ENCODE measurements around the gene LARGE1. TPM values are rescaled to one million over a fixed set of nuclear protein-coding genes. Genes with fewer than 3 reads are reported as not detected.

Gene LARGE1
- total and polyA plus RNA-seq, 3 experiments from 2014 or later = 0.07 to 0.27 (median 0.18) TPM

DNA sequence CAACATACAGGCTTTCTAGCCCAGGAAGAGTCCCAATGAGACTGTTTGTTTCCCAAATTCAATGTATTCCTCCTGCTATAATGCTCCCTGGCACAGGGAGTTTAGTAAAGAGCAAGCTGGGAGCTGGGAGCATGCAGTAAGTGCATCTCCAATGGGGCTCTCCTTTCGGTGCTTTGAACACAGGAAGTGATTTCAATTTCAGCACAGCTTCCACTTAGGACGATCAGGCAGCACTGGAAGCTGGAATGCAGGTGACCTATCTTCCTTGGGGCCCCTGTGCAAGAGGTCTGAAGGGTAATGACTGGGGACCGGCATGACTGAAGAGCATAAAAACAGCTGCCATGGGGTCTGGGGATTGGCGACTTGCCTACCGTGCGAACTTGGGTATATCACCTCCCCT lies 76.0 kb downstream of the LARGE1 start:
- no peak overlapping the region for H3K4me3 ChIP-seq (ENCODE audit: low read length)
- Mint-ChIP-seq H3K27me3 (peaks cover 0 to 1% of the 10 kb centered on the region in 2 donors), H3K27ac (no peak overlapping the region), H3K9me3 (peaks cover 2 to 14% (median 9%) of the 10 kb centered on the region in 5 donors), H3K36me3 (peaks cover 0 to 2% (median 0%) of the 10 kb centered on the region in 3 donors), H3K4me1 (no peaks in the 10 kb centered on the region), H3K4me3 (no peak overlapping the region)
- H3K36me3 ChIP-seq (ENCODE audit: insufficient read depth, low read length) = no peaks in the 10 kb centered on the region
- DNase-seq = no peak
- POLR2A ChIA-PET = no interaction called here
- CTCF ChIA-PET = no interaction called here
- no peaks in the 10 kb centered on the region for H3K9me3 ChIP-seq (ENCODE audit: low read length)
- no peaks in the 10 kb centered on the region for H3K4me1 ChIP-seq (ENCODE audit: insufficient read depth, low read length)
- no peaks in the 10 kb centered on the region for H3K27me3 ChIP-seq (ENCODE audit: insufficient read depth, low read length, poor library complexity, severe bottlenecking)
- H3K27ac ChIP-seq (ENCODE audit: low read depth, low read length) = no peak overlapping the region

DNA sequence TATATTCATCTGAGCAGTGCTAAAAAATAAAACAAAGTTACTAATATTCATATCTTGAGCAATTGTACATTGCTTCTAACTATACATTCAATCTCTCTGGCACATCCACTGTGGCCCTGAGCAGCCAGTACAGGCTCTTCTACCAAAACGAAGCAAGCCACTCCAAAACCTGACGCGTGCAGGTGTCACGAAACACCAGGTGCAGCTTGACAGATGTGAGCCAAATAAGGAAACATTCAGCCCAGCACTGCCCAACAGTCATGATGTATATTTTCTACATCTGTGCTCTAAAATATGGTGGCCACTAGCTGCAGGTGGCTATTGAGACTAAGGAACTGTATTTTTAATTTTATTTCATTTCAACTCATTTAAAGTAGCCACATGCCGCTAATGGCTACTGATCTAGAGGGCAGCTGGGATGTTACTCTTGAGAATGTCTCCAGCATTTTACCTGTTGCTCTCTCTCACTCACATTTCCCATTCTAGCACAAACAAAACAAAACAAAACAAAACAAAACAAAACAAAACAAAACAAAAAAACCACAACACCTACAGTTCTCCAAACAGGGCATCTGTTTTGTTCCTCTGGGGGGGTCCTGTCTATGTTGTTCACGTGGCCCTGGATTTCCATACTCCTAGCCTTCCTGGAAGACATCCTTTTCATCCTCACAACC lies 77.7 kb downstream of the LARGE1 start:
- no peak for DNase-seq
- Histone ChIP-seq H3K36me3 (ENCODE audit: insufficient read depth, low read length) (no peaks in the 10 kb centered on the region), H3K9me3 (ENCODE audit: low read length) (no peaks in the 10 kb centered on the region), H3K4me1 (ENCODE audit: insufficient read depth, low read length) (no peaks in the 10 kb centered on the region), H3K27ac (ENCODE audit: low read depth, low read length) (no peak overlapping the region), H3K27me3 (ENCODE audit: insufficient read depth, low read length, poor library complexity, severe bottlenecking) (no peaks in the 10 kb centered on the region), H3K4me3 (ENCODE audit: low read length) (no peak overlapping the region)
- no peaks in the 10 kb centered on the region for H3K4me1 Mint-ChIP-seq
- ChIA-PET POLR2A (no interaction called here), CTCF (no interaction called here)
- peaks cover 2 to 7% (median 5%) of the 10 kb centered on the region in 5 donors for H3K9me3 Mint-ChIP-seq
- peaks cover 0 to 3% of the 10 kb centered on the region in 2 donors for H3K27me3 Mint-ChIP-seq
- H3K27ac Mint-ChIP-seq = no peak overlapping the region
- peaks cover 0 to 2% (median 0%) of the 10 kb centered on the region in 3 donors for H3K36me3 Mint-ChIP-seq
- H3K4me3 Mint-ChIP-seq = no peak overlapping the region

DNA sequence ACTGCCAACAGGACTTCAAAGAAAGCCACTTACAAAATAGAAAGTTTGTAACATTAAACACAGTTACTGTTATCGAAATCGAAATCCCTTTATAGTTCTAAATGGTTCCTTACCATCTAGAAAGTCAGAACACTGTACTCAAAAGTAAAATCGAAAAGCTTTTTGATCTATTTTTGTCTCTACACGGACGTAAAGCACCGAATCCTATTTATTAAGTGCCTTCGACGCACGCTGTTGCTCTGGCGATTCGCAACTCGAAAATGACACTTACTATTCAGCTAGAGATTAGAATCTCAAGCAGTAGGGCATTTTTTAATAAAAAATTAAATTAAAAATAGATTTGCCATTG lies 78.3 kb downstream of the LARGE1 start:
- ChIA-PET CTCF (no interaction called here), POLR2A (no interaction called here)
- Mint-ChIP-seq H3K9me3 (peaks cover 2 to 6% (median 4%) of the 10 kb centered on the region in 5 donors), H3K36me3 (peaks cover 0 to 2% (median 0%) of the 10 kb centered on the region in 3 donors), H3K27ac (no peak overlapping the region), H3K4me3 (no peak overlapping the region), H3K27me3 (peaks cover 0 to 3% of the 10 kb centered on the region in 2 donors), H3K4me1 (no peaks in the 10 kb centered on the region)
- Histone ChIP-seq H3K27ac (ENCODE audit: low read depth, low read length) (no peak overlapping the region), H3K4me1 (ENCODE audit: insufficient read depth, low read length) (no peaks in the 10 kb centered on the region), H3K36me3 (ENCODE audit: insufficient read depth, low read length) (no peaks in the 10 kb centered on the region), H3K9me3 (ENCODE audit: low read length) (no peaks in the 10 kb centered on the region), H3K27me3 (ENCODE audit: insufficient read depth, low read length, poor library complexity, severe bottlenecking) (no peaks in the 10 kb centered on the region), H3K4me3 (ENCODE audit: low read length) (no peak overlapping the region)
- DNase-seq = no peak

DNA sequence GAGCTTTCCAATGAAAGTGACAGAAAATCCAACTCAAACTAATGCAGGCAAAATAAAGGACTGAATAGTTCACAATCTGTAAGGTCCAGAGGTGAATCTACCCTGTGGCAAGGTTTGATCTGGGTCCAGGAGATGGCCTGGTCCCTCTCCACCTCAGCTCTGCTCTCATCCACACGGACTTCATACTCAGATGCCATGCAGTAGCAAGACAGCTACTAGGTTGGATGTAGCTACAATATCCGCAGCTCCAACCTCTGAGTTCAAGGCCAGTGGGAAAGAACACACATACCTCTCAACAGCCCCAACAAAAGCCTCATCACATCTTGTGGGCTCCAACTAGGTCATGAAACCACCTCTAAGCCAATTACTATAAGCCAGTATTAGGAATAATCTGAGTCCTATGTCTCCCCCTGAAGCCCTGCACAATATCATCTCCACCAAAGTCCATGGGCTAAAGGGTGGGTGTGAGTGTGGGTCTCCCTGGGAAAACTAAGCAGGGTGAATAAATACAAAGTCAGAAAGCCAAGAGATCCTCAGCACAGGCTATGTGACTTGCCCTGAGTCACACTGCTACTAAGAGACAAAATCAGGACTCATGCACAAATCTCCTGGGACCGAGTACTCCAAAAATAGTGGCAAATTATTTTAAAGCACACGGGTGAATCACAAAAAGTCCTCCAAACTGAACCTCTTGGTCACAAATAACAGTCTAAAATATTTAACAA lies 78.8 kb downstream of the LARGE1 start:
- peaks cover 0 to 2% (median 0%) of the 10 kb centered on the region in 3 donors for H3K36me3 Mint-ChIP-seq
- H3K27me3 ChIP-seq (ENCODE audit: insufficient read depth, low read length, poor library complexity, severe bottlenecking) = no peaks in the 10 kb centered on the region
- H3K9me3 ChIP-seq (ENCODE audit: low read length) = no peaks in the 10 kb centered on the region
- DNase-seq = no peak
- peaks cover 0 to 3% of the 10 kb centered on the region in 2 donors for H3K27me3 Mint-ChIP-seq
- H3K4me3 ChIP-seq (ENCODE audit: low read length) = no peak overlapping the region
- H3K4me1 Mint-ChIP-seq = no peaks in the 10 kb centered on the region
- H3K36me3 ChIP-seq (ENCODE audit: insufficient read depth, low read length) = no peaks in the 10 kb centered on the region
- CTCF ChIA-PET = no interaction called here
- H3K9me3 Mint-ChIP-seq = peaks cover 0 to 4% (median 2%) of the 10 kb centered on the region in 5 donors
- H3K4me3 Mint-ChIP-seq = no peak overlapping the region
- no peak overlapping the region for H3K27ac Mint-ChIP-seq
- POLR2A ChIA-PET = no interaction called here
- H3K4me1 ChIP-seq (ENCODE audit: insufficient read depth, low read length) = no peaks in the 10 kb centered on the region
- H3K27ac ChIP-seq (ENCODE audit: low read depth, low read length) = no peak overlapping the region

DNA sequence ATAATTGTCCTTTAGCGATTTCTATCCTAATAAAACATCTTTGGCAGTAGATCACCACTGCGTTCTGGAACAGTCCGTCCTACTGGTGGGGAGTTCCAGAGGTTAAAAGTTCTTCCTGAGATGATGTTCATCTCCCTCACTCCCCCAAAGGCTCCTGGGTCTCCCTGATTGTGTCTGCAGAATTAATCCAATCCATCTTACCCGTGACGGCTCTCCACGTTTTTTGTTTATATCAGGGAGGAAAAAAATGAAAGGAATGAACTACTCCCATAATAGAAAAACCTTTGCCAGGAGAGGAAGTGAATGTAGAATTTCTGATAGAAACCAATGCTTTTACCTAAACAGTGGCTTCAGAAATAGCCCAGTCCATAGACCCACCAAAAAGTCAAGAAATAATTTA lies 81.6 kb downstream of the LARGE1 start:
- no peak overlapping the region for H3K4me3 ChIP-seq (ENCODE audit: low read length)
- no peaks in the 10 kb centered on the region for H3K4me1 ChIP-seq (ENCODE audit: insufficient read depth, low read length)
- ChIA-PET POLR2A (no interaction called here), CTCF (no interaction called here)
- peaks cover 0 to 3% of the 10 kb centered on the region in 2 donors for H3K27me3 Mint-ChIP-seq
- no peaks in the 10 kb centered on the region for H3K9me3 ChIP-seq (ENCODE audit: low read length)
- peaks cover 0 to 2% (median under 1%) of the 10 kb centered on the region in 5 donors for H3K9me3 Mint-ChIP-seq
- no peak overlapping the region for H3K27ac ChIP-seq (ENCODE audit: low read depth, low read length)
- H3K36me3 Mint-ChIP-seq = no peaks in the 10 kb centered on the region
- no peak for DNase-seq
- H3K27me3 ChIP-seq (ENCODE audit: insufficient read depth, low read length, poor library complexity, severe bottlenecking) = no peaks in the 10 kb centered on the region
- H3K36me3 ChIP-seq (ENCODE audit: insufficient read depth, low read length) = no peaks in the 10 kb centered on the region
- H3K27ac Mint-ChIP-seq = no peak overlapping the region
- H3K4me3 Mint-ChIP-seq = no peak overlapping the region
- no peaks in the 10 kb centered on the region for H3K4me1 Mint-ChIP-seq

DNA sequence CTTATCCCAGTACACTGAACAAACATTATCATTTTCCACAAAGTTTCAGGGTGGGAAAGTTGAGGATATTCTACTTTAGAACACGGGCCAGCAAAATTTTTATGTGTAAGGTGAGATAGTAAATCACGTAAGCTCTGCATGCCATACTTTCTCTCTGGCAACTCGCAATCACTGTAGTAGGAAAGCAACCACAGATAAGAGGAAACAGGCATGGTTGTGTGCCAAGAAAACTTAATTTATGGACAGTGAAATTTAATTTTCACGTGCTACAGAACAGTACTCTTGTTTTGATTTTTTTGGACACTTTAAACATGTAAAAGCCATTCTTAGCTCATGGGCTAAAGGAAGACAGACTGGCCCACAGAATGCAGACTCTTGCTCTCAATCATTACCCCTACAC lies 82.5 kb downstream of the LARGE1 start:
- Histone ChIP-seq H3K4me1 (ENCODE audit: insufficient read depth, low read length) (no peaks in the 10 kb centered on the region), H3K36me3 (ENCODE audit: insufficient read depth, low read length) (no peaks in the 10 kb centered on the region), H3K27me3 (ENCODE audit: insufficient read depth, low read length, poor library complexity, severe bottlenecking) (no peaks in the 10 kb centered on the region), H3K4me3 (ENCODE audit: low read length) (no peak overlapping the region), H3K27ac (ENCODE audit: low read depth, low read length) (no peak overlapping the region), H3K9me3 (ENCODE audit: low read length) (no peaks in the 10 kb centered on the region)
- POLR2A ChIA-PET = no interaction called here
- Mint-ChIP-seq H3K4me3 (no peak overlapping the region), H3K27ac (no peak overlapping the region), H3K27me3 (peaks cover 0 to 3% of the 10 kb centered on the region in 2 donors), H3K9me3 (no peaks in the 10 kb centered on the region), H3K4me1 (no peaks in the 10 kb centered on the region), H3K36me3 (no peaks in the 10 kb centered on the region)
- DNase-seq = no peak
- CTCF ChIA-PET = no interaction called here

DNA sequence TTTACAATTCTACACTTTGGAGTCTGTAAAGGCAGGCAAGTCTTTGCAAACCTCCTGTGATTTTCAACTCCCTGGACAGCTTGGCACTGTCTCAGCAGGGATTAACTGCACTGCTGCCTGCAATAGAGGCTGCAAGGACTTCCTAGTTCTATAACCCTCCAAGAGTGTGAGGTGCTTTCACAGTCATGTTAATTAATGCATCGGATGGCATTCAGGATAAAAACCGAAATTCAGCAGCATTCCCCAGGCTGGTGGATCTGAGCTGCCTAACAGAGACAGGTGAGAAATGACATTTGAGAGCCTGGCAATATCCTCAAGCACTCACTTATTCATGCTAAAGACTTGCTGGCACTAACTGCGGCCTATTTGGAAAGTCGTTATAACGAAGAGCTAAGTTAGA lies 85.0 kb downstream of the LARGE1 start:
- no peaks in the 10 kb centered on the region for H3K4me1 Mint-ChIP-seq
- Histone ChIP-seq H3K4me3 (ENCODE audit: low read length) (no peak overlapping the region), H3K4me1 (ENCODE audit: insufficient read depth, low read length) (no peaks in the 10 kb centered on the region), H3K36me3 (ENCODE audit: insufficient read depth, low read length) (no peaks in the 10 kb centered on the region), H3K27me3 (ENCODE audit: insufficient read depth, low read length, poor library complexity, severe bottlenecking) (no peaks in the 10 kb centered on the region), H3K9me3 (ENCODE audit: low read length) (no peaks in the 10 kb centered on the region), H3K27ac (ENCODE audit: low read depth, low read length) (no peak overlapping the region)
- no peak overlapping the region for H3K4me3 Mint-ChIP-seq
- H3K27me3 Mint-ChIP-seq = peaks cover 0 to 3% of the 10 kb centered on the region in 2 donors
- peaks cover 0 to 5% (median 0%) of the 10 kb centered on the region in 5 donors for H3K9me3 Mint-ChIP-seq
- ChIA-PET CTCF (no interaction called here), POLR2A (no interaction called here)
- H3K27ac Mint-ChIP-seq = no peak overlapping the region
- no peak for DNase-seq
- no peaks in the 10 kb centered on the region for H3K36me3 Mint-ChIP-seq

DNA sequence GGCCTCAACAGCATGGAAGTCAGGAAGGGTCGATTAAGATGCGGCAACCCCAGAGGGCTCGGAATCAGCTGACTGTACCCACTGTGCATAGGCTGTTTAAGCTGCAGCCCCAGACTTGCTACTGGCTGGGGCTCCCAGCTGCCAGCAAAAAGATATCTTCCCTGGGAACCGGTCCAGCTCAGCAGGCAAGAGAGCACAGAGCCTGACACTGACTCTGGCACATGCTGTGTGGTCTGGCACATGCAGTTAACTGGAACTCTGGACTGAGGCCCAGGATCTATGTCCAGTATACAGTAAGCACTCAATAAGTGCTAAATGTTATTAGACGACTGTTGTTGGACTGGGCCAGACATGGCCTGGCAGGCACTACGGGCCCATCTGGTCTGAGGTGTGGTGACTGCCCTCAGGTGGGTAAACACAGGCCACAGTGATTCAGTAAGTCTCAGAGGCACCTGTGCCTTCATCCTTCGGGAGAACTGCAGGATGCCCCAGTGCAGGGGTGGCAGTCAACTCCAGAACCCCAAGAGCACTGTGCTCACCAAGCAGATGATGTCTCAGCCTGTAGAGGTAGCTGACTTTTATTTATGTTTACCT lies 87.6 kb downstream of the LARGE1 start:
- POLR2A ChIA-PET = no interaction called here
- H3K27me3 ChIP-seq (ENCODE audit: insufficient read depth, low read length, poor library complexity, severe bottlenecking) = no peaks in the 10 kb centered on the region

More for the DNA sequence above, 87.6 kb downstream of the LARGE1 start:
- H3K36me3 ChIP-seq (ENCODE audit: insufficient read depth, low read length) = no peaks in the 10 kb centered on the region
- Mint-ChIP-seq H3K4me3 (no peak overlapping the region), H3K36me3 (no peaks in the 10 kb centered on the region), H3K4me1 (no peaks in the 10 kb centered on the region), H3K27ac (no peak overlapping the region), H3K27me3 (peaks cover 0 to 2% of the 10 kb centered on the region in 2 donors), H3K9me3 (peaks cover 0 to 10% (median 2%) of the 10 kb centered on the region in 5 donors)
- no peak overlapping the region for H3K4me3 ChIP-seq (ENCODE audit: low read length)
- H3K9me3 ChIP-seq (ENCODE audit: low read length) = no peaks in the 10 kb centered on the region
- no peak for DNase-seq
- H3K4me1 ChIP-seq (ENCODE audit: insufficient read depth, low read length) = no peaks in the 10 kb centered on the region
- CTCF ChIA-PET = no interaction called here
- H3K27ac ChIP-seq (ENCODE audit: low read depth, low read length) = no peak overlapping the region

Measured in CD8-positive, alpha-beta memory T cell (primary cell).